Upper lobe of left lung (tissue), 6 donors: ENCODE data around the gene CASS4. TPM values are rescaled to one million over a fixed set of nuclear protein-coding genes. Genes with fewer than 3 reads are reported as not detected.

Experiments used
- ATAC-seq, 2 donors: fragments of 200-7000 bp; cut with Tn5 transposase; one replicate each; pipeline ENCODE4 v1.9.1; 2022; ENCODE audit warnings: mild to moderate bottlenecking in 2 of 2, moderate library complexity in 2 of 2; ENCODE audit not compliant: low FRiP score in 2 of 2
- DNase-seq, 2 donors: peaks; one replicate each; pipeline ENCODE4 v3.0.0-alpha.2; 2019 to 2020
- H3K27ac ChIP-seq, 4 donors: fragments of 200-600 bp; sonication (generic); one replicate each; pipeline ENCODE4 v1.5.1; 2016 to 2019
- H3K27me3 ChIP-seq, 4 donors: fragments of 200-600 bp; sonication (generic); one replicate each; pipeline ENCODE4 v1.5.1; 2017 to 2019
- H3K36me3 ChIP-seq, 4 donors: fragments of 200-600 bp; sonication (generic); one replicate each; pipeline ENCODE4 v1.5.1; 2016 to 2019
- H3K4me1 ChIP-seq, 4 donors: fragments of 200-600 bp; sonication (generic); one replicate each; pipeline ENCODE4 v1.5.1; 2018 to 2019
- H3K4me3 ChIP-seq, 4 donors: fragments of 200-600 bp; sonication (generic); one replicate each; pipeline ENCODE4 v1.5.1; 2017 to 2019; ENCODE audit warnings: mild to moderate bottlenecking in 2 of 4, moderate library complexity in 1 of 4
- H3K9me3 ChIP-seq, 4 donors: fragments of 200-600 bp; sonication (generic); one replicate each; pipeline ENCODE4 v1.5.1; 2018 to 2019
- EP300 ChIP-seq, 4 donors: sonication (generic); formaldehyde crosslinking; IDR thresholded peaks; one replicate each; pipeline ENCODE4 v1.5.1; 2017; ENCODE audit warnings: antibody characterized with exemption in 4 of 4, control low read depth in 2 of 4
- POLR2A ChIP-seq, 4 donors: fragments of 450-650 bp; IDR thresholded peaks; one replicate each; pipeline ENCODE4 v1.5.1; 2016 to 2017; ENCODE audit warnings: antibody characterized with exemption in 4 of 4, mild to moderate bottlenecking in 2 of 4
- POLR2AphosphoS5 ChIP-seq, 2 donors: sonication (generic); formaldehyde crosslinking; IDR thresholded peaks; one replicate each; pipeline ENCODE4 v1.5.1; 2017; ENCODE audit warnings: antibody characterized with exemption in 2 of 2
- WGBS, 2 donors: methylation state at CpG; one replicate each; pipeline ENCODE4 v1.1.5; 2017 to 2018; 5-methylcytosine and 5-hydroxymethylcytosine counted together
- total RNA-seq, 6 donors: library from RNA; depleted of rRNA in 4 of 6; stranded (reverse); fragments of >200 nt in 4 of 6; gene quantifications; one replicate each; pipeline versions ENCODE4 v1.1.0 to v1.2.1, GENCODE V29; 2016 to 2021
- TF ChIP-seq, protein P1 (sequence below), 6 experiments: fragments of 450-650 bp in 4 of 6; fragments of 200-600 bp in 2 of 6; sonication (generic) in 2 of 6; IDR thresholded peaks; one replicate each; pipeline ENCODE4 v1.5.1; 2016 to 2019; ENCODE audit warnings: antibody characterized with exemption in 6 of 6
- donor health status: DM: no; HTN: no; CAD: no; lungs with moderate emphysema.
- donor health status: DM: no; HTN: yes; CAD: no; lungs with severe emphysema.

The CASS4 gene
- total RNA-seq, 6 donors from 2014 or later: 13.4 to 31.4 (median 19.5) TPM

DNA sequence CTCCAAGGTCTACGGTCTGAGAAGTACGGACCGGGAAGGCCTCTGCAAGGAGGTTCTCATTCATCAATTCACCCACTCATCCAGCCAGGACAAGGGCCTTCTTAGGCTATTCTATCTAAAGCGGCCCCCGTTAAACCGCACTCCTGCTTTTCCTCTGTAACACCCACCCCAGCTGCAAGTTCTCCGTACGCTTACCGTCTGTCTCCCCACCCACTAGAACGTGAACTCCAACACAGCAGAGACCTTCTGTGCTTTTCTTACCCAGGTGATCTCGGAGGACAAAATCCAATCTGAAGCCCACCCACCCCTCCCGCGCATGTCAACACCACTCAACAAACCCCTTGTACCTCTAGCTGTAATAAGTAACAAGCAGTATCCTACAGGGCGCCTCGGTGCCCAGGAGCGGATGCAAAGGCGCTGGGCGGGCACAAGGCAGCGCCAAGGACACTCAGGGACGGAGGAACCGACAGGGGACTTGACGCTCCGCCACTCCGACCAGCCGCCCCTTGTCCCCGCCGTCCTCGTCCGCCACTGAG is 20.4 kb upstream of the CASS4 start:
- Histone ChIP-seq H3K27me3 (no peaks in the 10 kb centered on the region), H3K36me3 (peaks cover under 1 to 17% (median 12%) of the 10 kb centered on the region in 4 donors), H3K4me3 (peak overlapping the region; percentile 42 to 90 (median 88)), H3K27ac (peak overlapping the region; percentile 90 to 96 (median 92)), H3K9me3 (no peaks in the 10 kb centered on the region), H3K4me1 (peaks cover 21 to 34% (median 23%) of the 10 kb centered on the region in 4 donors)
- ATAC-seq: peak; percentile 44 to 50
- WGBS, 2 donors: 2% methylated on average over 13 to 29 of the region's 29 CpGs
- TF ChIP-seq POLR2A (IDR thresholded peaks at IDR 0.05) (no peak), POLR2AphosphoS5 (IDR thresholded peaks at IDR 0.05) (no peak), EP300 (IDR thresholded peaks at IDR 0.05) (no peak)
- TF ChIP-seq, protein P1, sequence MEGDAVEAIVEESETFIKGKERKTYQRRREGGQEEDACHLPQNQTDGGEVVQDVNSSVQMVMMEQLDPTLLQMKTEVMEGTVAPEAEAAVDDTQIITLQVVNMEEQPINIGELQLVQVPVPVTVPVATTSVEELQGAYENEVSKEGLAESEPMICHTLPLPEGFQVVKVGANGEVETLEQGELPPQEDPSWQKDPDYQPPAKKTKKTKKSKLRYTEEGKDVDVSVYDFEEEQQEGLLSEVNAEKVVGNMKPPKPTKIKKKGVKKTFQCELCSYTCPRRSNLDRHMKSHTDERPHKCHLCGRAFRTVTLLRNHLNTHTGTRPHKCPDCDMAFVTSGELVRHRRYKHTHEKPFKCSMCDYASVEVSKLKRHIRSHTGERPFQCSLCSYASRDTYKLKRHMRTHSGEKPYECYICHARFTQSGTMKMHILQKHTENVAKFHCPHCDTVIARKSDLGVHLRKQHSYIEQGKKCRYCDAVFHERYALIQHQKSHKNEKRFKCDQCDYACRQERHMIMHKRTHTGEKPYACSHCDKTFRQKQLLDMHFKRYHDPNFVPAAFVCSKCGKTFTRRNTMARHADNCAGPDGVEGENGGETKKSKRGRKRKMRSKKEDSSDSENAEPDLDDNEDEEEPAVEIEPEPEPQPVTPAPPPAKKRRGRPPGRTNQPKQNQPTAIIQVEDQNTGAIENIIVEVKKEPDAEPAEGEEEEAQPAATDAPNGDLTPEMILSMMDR (IDR thresholded peaks at IDR 0.05): no peak
- DNase-seq: no peak

DNA sequence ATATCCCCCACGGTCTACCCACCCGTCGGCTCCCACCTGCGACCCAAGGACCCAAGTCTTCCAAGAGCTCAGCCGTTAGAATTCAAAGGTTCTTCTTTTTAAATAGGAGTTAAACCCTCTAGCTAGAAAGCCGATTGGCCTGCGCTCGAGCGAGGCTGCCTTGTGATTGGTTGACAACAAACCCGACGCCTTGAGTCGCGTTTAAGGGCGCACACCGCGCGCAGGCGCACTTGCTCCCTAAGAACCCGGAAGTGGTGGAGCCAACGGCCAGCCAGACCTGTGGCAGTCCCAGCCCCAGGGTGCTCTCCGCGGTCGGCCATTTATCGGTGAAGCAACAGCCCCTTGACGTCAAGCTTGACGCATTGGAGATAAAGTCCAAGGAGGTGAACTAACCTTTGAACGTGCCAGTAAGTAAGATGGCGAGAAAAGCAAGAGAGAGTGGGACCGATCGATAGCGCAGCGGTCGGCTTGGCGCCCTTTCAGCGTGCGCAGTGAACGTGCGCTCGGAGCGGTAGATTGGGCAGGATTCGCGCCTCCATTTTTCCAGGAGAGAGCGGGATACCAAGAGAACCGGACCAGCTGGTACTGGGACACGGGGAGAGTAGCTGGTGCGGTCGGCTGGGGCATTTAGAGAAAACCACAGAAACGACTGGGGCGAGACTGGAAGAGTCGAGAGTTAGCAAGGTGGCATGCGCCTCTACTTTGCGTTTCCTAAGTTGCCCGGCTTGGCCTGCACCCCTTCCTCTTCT is 19.8 kb upstream of the CASS4 start, which contains the start of the genes AURKA and CSTF1:
AURKA (minus strand) TSS at position 84 of the 749 bp plus-strand sequence. CDS start 4,018 bp downstream, outside the sequence.
CSTF1 (plus strand) TSS at position 514 of the 749 bp plus-strand sequence. CDS start 2,908 bp downstream, outside the sequence.
- peaks cover 7 to 24% (median 18%) of the 10 kb centered on the region in 4 donors for H3K36me3 ChIP-seq
- WGBS, 2 donors: 0% methylated on average over 22 to 53 of the region's 53 CpGs
- ATAC-seq: peak; percentile 98
- DNase-seq: peak; percentile 99
- peak within 1 kb of the TSS; percentile 90 to 96 (median 92) for H3K27ac ChIP-seq
- peaks cover 21 to 34% (median 23%) of the 10 kb centered on the region in 4 donors for H3K4me1 ChIP-seq
- TF ChIP-seq EP300 (IDR thresholded peaks at IDR 0.05) (peak in 2 of 4 donors; percentile 72 to 92), POLR2A (IDR thresholded peaks at IDR 0.05) (peak in 2 of 4 donors; percentile 29 to 58), POLR2AphosphoS5 (IDR thresholded peaks at IDR 0.05) (peak; percentile 89 to 96)
- TF ChIP-seq, protein P1 (IDR thresholded peaks at IDR 0.05): no peak
- H3K9me3 ChIP-seq: no peaks in the 10 kb centered on the region
- H3K27me3 ChIP-seq: no peaks in the 10 kb centered on the region
- peak within 1 kb of the TSS; percentile 85 to 90 (median 88) for H3K4me3 ChIP-seq

DNA sequence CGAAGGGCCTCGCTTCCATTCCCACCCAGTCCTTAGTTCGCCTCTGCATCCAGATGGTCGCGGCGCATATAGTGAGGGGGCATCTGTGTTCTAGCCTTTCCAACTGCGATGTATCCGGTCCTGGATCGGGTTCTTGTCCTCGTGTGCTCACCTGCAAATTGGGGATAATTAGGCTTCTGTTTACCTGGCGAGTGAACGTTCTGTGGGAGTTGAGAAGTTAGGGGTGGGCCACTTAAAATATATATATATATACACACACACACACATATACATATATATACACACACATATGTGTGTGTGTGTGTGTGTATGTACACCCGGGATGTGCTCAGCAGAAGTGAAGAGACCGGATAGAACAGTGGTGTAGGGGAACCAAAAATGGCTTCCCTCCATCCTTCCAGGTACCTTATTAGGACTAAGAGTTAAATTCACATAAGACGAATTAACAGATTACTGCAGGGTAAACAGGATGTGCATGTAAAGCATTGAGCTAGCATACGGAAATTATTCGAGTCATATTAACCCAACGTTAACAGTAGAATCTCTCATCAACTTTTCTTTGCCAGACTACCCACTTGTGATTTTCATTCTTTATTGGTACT is 19.1 kb upstream of the CASS4 start:
- Histone ChIP-seq H3K36me3 (peaks cover 14 to 31% (median 24%) of the 10 kb centered on the region in 4 donors), H3K27ac (peak overlapping the region; percentile 90 to 96 (median 92)), H3K27me3 (no peaks in the 10 kb centered on the region), H3K4me1 (peaks cover 21 to 34% (median 23%) of the 10 kb centered on the region in 4 donors), H3K9me3 (no peaks in the 10 kb centered on the region), H3K4me3 (peak overlapping the region; percentile 85 to 90 (median 88))
- no peak for ATAC-seq
- 0 to 1% methylated on average over 16 to 18 of the region's 18 CpGs for WGBS, 2 donors
- TF ChIP-seq EP300 (IDR thresholded peaks at IDR 0.05): no peak
- no peak for TF ChIP-seq POLR2AphosphoS5 (IDR thresholded peaks at IDR 0.05)
- TF ChIP-seq, protein P1 (IDR thresholded peaks at IDR 0.05): no peak
- TF ChIP-seq POLR2A (IDR thresholded peaks at IDR 0.05): no peak
- no peak for DNase-seq

DNA sequence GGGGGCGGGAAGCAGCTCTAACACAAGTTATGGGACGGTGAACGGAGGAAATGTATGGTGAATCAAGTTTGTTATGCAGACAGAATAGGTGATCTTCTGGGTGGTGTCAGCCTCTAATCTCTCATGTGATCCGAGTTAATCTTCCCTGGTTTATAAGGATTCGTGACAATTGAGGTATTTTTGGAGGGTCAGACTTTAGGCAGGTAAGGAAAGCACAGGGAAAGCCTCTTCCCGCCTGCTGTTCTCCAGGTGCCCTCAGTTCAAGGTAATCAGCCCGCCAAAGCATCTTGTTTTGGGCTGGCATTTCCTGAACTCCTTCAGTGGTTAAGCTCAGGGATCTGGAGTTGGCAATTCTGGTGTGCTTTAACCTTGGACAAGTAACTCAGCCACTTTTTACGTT is 18.4 kb upstream of the CASS4 start:
- H3K4me3 ChIP-seq: peak overlapping the region in 3 of 4 donors; percentile 85 to 90 (median 90)
- 63 to 65% methylated on average over 8 of the region's 8 CpGs for WGBS, 2 donors
- peaks cover 21 to 34% (median 23%) of the 10 kb centered on the region in 4 donors for H3K4me1 ChIP-seq
- ATAC-seq: no peak
- H3K27me3 ChIP-seq: no peaks in the 10 kb centered on the region
- no peaks in the 10 kb centered on the region for H3K9me3 ChIP-seq
- no peak overlapping the region for H3K27ac ChIP-seq
- no peak for TF ChIP-seq POLR2A (IDR thresholded peaks at IDR 0.05)
- no peak for TF ChIP-seq POLR2AphosphoS5 (IDR thresholded peaks at IDR 0.05)
- TF ChIP-seq, protein P1 (IDR thresholded peaks at IDR 0.05): no peak
- no peak for TF ChIP-seq EP300 (IDR thresholded peaks at IDR 0.05)
- no peak for DNase-seq
- H3K36me3 ChIP-seq: peaks cover 21 to 37% (median 31%) of the 10 kb centered on the region in 4 donors
